Stimulated activated CD8-positive, alpha-beta memory T cell treated with anti-CD3 and anti-CD28 coated beads, Interleukin-4, amount 100 ng/mL, for 24 hours (primary cell): ENCODE data around the gene CFAP100.

Source experiments
- DNase-seq: peaks from one replicate; pipeline ENCODE4 v3.0.0-alpha.2; 2020; ENCODE audit warnings: low read depth

Gene CFAP100

DNA sequence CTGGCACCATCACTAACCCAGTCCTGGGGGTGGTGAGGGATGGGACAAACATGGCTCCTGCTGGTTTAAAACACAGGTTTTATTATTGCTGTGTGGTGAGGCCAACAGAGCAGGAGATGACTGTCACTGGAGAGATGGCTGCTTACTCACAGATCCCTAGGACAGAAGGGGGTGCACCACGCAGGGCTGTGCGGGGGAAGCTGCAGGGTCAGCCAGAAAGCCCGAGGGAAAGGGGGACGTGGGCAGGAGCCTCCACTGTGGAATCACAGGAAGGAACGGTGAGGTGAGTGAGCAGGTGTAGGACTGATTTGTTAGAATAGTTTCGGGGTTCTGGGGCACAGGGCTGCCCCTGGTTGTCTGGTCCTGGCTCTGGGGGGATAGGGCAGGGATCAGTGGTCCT lies 7.5 kb downstream of the CFAP100 start:
- no peak for DNase-seq

DNA sequence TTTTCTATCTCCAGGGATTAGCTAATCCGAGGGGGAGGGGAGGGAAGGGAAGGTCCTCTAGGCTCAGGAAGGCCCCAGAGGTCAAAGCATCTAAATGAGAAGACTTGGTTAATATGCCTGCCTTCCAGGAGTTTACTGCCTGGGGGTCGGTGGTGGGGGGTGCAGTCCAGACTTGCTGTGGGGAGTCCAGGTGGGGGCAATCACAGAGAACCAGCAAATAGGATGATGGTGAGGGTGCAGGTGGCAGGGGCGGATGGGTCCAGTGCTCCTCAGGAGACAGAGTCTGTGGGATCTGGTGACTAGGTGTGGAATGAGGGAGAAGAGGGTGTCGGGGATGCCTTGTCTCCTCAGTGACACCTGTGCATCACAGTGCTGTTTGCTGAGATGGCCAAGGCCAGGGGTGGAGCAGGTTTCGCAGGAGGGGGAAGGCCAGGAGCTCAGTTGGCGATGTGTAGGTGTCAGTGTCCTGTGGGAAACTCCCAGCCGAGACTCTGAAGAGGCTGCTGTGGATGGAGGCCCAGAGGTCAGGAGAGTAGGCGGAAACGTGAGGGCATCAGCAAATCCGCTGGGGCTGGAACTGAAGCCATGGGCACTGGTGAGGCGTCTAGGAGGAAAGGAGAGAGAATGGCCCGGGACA lies 8.1 kb downstream of the CFAP100 start:
- DNase-seq = no peak

GRCh38 chr3:126406389-126407296 lies 11.9 kb downstream of the CFAP100 start:
- no peak for DNase-seq

- no peak for DNase-seq
These were observed 12.8 kb downstream of the CFAP100 start for GRCh38 chr3:126407412-126408044.

DNA sequence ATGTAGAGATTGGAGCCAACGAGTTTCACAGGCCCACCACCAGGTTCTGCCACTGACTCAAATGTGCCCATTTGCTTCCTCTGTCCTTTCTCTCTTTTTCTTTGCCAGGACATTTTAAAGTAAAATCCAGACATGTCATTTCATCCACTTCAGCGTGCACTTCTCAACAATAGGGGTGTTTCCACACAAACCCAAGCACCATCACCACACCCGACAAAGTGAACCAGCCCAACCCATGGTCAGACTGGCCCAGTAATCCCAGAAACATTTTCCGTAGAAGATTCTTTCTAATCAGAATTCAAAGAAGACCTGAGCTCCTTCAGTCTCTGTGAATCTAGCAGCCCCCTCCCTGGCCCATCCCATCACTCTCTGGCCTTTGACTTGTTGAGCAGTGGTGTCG lies 13.4 kb downstream of the CFAP100 start:
- no peak for DNase-seq

- DNase-seq = no peak
These were observed 18.4 kb downstream of the CFAP100 start for GRCh38 chr3:126412841-126413692.

DNA sequence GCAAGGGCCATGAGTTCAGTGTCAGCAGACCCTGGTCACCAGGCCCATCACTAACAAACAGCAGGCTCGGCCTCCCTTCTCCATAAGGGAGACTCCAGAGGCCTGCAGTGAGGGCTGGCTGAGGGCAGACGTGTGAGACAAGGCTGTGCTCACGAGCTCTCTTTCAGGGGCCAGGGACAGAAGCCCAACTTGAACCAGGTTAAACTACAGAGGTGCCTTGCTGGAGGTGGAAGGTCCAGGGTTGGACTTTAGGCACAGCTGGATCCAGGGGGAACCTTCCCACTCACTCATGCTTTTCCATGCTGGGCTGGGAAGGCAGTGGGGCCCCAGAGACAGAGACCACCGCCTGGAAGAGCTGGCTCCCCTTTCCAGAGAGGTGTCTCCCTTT lies 19.0 kb downstream of the CFAP100 start:
- DNase-seq = no peak

- no peak for DNase-seq
These were observed 19.7 kb downstream of the CFAP100 start for GRCh38 chr3:126414406-126414805.

GRCh38 chr3:126414961-126415660 lies 20.4 kb downstream of the CFAP100 start:
- DNase-seq = no peak

GRCh38 chr3:126415661-126416591 lies 21.2 kb downstream of the CFAP100 start:
- DNase-seq = no peak

- no peak for DNase-seq
These were observed 22.2 kb downstream of the CFAP100 start for GRCh38 chr3:126416943-126417342.

GRCh38 chr3:126417515-126417914 lies 22.8 kb downstream of the CFAP100 start:
- no peak for DNase-seq

DNA sequence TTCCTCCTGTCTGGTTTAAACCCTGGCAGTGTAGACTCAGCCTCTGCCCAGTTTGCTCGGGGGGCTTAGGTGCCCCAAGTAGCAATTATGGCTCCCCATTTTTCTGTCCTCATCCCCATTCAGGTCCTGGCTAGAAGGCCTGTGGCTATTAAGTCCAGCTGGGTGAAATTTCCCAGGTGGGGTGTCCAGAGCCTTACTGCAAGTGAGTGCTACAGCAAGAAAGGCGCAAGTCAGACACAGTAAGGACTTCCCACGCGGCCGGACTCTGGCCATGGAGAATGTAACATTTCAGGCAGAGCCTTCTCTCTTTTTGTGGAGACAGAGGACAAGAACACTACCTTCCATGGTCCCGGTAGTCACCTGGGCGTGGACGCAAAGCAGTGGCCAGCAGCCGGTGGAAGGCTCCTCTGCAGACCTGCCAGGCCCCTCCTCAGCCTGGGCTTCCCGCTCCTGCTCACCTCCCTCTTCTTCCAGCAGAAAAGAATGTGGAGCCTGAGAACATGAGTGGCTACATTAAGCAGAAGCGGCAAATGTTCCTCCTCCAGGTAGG lies 23.3 kb downstream of the CFAP100 start:
- DNase-seq = no peak

DNA sequence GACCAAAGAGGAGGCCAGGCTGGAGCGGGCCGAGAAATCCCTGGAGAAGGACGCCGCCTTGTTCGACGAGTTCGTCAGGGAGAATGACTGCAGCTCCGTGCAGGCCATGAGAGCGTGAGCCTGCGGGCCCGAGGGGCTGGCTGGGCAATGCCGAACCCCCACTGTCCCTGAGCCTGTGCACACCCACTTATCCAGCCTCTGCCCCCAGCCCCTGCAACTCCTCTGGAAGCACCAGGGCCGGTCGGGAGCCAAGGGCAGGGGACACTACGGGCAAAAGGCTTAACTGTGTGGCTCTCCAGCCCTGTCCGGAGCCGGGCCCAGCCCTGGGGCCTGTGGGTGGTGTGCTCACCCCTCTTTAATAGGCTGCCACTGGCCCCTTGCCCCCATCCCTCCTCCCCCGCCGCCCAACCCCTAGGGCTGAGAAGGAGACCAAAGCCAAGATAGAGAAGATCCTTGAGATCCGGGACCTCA lies 24.0 kb downstream of the CFAP100 start:
- DNase-seq = no peak

DNA sequence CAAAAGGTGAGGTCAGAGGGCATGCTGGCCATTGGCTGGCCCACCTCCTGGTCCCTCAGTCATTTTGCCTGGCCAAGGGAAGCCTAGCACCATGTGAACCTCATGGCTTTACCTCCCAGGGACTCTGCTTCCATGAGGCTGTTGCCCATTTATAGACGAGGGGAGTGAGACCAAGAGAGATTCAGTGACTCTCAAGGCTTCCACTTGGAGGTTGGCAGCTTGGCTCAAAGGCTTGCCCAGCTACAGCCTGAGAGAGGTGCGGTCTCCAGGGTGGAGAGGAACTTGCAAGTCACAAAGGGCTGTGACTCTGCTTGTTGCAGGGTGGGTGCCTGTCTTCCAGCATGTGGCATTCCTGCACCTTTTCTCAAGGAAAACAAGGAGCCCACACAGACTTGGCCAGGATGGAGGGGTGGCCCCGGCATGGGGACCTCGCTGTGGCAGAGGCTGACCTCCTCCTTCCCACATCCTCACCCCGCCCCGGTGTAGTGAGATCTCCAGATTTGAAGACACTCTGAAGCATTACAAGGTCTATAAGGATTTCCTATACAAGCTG lies 24.5 kb downstream of the CFAP100 start:
- DNase-seq = no peak

DNA sequence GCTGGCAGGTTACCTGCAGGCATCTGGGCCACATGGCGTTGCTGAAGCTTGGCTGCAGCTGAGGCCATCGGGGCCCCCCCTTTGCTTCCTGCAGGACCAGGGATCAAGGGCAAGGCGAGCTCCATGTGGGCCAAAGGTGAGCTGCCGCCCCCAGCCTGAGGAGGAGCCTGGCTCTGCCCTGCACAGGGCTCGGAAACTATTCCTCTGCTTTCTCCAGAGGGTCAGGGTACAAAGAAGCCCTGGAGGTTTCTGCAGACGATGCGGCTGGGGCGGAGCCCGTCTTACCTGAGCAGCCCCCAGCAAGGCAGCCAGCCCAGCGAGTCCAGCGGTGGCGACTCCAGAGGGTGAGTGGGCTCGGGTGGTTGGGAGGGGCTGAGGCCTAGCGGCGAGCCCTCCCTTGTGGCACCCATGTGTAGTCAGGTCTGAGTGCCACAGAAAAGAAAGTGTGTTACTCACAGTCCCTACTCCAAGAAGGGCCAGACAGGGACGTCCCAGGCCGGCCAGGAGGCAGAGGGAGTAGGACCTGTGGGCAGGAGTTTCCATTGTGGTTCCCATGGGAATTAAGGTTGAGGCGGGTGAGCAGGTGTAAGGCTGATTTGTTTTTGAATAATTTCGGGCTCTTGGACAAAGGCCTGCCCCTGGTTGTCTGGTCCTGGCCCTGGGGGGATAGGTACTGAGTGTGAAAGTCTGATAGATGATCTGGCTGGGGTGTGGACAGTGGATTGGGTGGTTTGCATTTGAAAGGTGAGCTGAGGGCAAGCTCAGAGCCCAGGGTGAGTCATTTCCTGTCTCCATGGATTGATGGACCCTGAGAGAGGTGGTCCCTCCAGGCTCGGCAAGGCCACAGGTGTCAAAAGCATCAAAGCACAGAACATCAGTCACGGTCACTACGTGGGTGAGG lies 25.4 kb downstream of the CFAP100 start:
- no peak for DNase-seq

GRCh38 chr3:126421573-126422119 lies 26.9 kb downstream of the CFAP100 start:
- DNase-seq = no peak

GRCh38 chr3:126422121-126422520 lies 27.4 kb downstream of the CFAP100 start:
- DNase-seq = no peak
